Measurements from ENCODE around the gene FUT4.

GRCh38 chr11:94567181-94567670 lies 23.5 kb downstream of the FUT4 start, which contains the start of gene PIWIL4:
- TF ChIP-seq CTCF (IDR thresholded peaks at IDR 0.05; ENCODE audit: poor library complexity) (no peak), EZH2 (IDR thresholded peaks at IDR 0.05; ENCODE audit: borderline replicate concordance) (no peak)
